Fibroblast of mammary gland (primary cell): ENCODE data around the gene ACVR1B.
A peak's percentile ranks its signal among the peaks of the same experiment; 100 is the strongest.

ENCODE experiments used
- DNase-seq: peaks from one replicate; pipeline ENCODE4 v3.0.0-alpha.2; 2010; ENCODE audit warnings: low read depth
- H3K4me3 ChIP-seq: 2 replicates; pipeline ENCODE4 v1.5.1; 2011; ENCODE audit warnings: low read depth, mild to moderate bottlenecking, low read length, moderate library complexity; ENCODE audit not compliant: control insufficient read depth
- CTCF ChIP-seq: conservative IDR thresholded peaks from 2 replicates; pipeline ENCODE4 v1.5.1; 2011; ENCODE audit warnings: low read depth, low read length, inconsistent platforms; ENCODE audit not compliant: control insufficient read depth, insufficient read depth

Gene ACVR1B

GRCh38 chr12:52043386-52044212 lies 92.1 kb downstream of the ACVR1B start:
- peak; percentile 83 for DNase-seq
- no peak overlapping the region for H3K4me3 ChIP-seq
- no peak for TF ChIP-seq CTCF

GRCh38 chr12:52044292-52044983 lies 92.9 kb downstream of the ACVR1B start:
- no peak overlapping the region for H3K4me3 ChIP-seq
- no peak for TF ChIP-seq CTCF
- DNase-seq = peak; percentile 94

- TF ChIP-seq CTCF = no peak
These were observed 94.3 kb downstream of the ACVR1B start for GRCh38 chr12:52045794-52046199.

More at GRCh38 chr12:52045794-52046199, 94.3 kb downstream of the ACVR1B start:
- no peak overlapping the region for H3K4me3 ChIP-seq
- no peak for DNase-seq
